Left ventricle myocardium inferior (tissue), 1 donor: ENCODE measurements around the gene MAML2. TPM values are rescaled to one million over a fixed set of nuclear protein-coding genes. Genes with fewer than 3 reads are reported as not detected.

ENCODE experiments used
- DNase-seq: peaks from one replicate; pipeline ENCODE4 v3.0.0-alpha.2; 2020
- H3K27ac ChIP-seq: fragments of 200-600 bp; replicated peaks from 2 replicates; pipeline ENCODE4 v1.8.0; 2021
- H3K27me3 ChIP-seq: fragments of 200-600 bp; 2 replicates; pipeline ENCODE4 v1.8.0; 2021; ENCODE audit warnings: low read depth
- H3K36me3 ChIP-seq: fragments of 200-600 bp; 2 replicates; pipeline ENCODE4 v1.8.0; 2021
- H3K4me1 ChIP-seq: fragments of 200-600 bp; 2 replicates; pipeline ENCODE4 v1.8.0; 2021
- H3K4me3 ChIP-seq: fragments of 200-600 bp; 2 replicates; pipeline ENCODE4 v1.8.0; 2021; ENCODE audit warnings: mild to moderate bottlenecking, moderate library complexity
- H3K9me3 ChIP-seq: fragments of 200-600 bp; replicated peaks from 2 replicates; pipeline ENCODE4 v1.8.0; 2021
- CTCF ChIP-seq: fragments of 200-600 bp; IDR thresholded peaks from 2 replicates; pipeline ENCODE4 v1.8.0; 2021; ENCODE audit warnings: antibody characterized with exemption, mild to moderate bottlenecking, borderline replicate concordance
- intact Hi-C: fragments of 100-400 bp; cut with micrococcal nuclease; formaldehyde crosslinking; loops from one replicate; pipeline ENCODE4 v1.11.0; 2022
- total RNA-seq: library from RNA; stranded (reverse); fragmentation: NEBNext Ultra II Directional; extraction: Animal tissue kit (Norgen Biotek cat#: 25700); gene quantifications from one replicate; pipeline ENCODE4 v1.2.1, GENCODE V29; 2021
- donor health status: DM: no; HTN: yes; CAD: no; lungs with severe emphysema.

Gene MAML2
- total RNA-seq, 1 donor from 2014 or later = 4.5 TPM

DNA sequence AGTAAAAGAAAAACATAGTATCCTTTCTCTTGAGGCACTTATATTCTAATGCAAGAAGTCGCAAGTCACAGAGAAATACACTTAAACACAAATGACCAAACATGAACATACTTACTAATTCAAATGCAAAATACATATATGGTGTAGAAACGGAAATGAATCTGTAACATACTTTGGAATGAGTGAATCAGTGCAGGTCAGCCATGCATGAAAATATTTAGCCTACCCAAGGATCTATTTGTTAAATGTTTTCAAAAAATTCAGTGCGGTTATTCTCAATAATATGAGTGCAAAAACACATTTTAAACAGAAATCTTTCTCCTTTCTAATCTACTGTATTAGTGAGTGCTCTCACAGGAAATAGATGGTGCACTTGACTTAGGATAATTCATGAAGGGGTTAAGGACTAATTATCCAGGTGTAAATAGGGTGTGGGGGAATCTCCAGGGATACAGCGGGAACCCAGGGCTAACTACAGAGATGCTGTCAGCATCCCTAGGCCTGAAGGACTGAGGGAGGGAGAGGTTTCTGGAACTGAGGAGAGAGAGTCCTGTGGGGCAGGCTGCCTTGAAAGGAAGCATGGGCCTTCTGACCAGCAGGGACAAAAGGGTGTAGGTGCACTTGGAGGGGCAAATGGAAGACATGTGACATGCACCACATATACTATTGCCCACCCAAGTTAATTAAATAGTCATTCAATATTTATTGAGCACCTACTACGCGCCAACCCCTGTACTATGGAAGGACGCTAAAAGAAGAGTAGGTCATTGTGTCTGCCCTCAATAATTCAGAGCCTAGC, 139.2 kb downstream of the MAML2 start:
- Histone ChIP-seq H3K27ac (no peak overlapping the region), H3K4me3 (no peak overlapping the region), H3K9me3 (no peaks in the 10 kb centered on the region), H3K27me3 (no peaks in the 10 kb centered on the region), H3K4me1 (peaks cover 48% of the 10 kb centered on the region), H3K36me3 (no peaks in the 10 kb centered on the region)
- intact Hi-C loops = no loop called here
- no peak for DNase-seq
- no peak for TF ChIP-seq CTCF

DNA sequence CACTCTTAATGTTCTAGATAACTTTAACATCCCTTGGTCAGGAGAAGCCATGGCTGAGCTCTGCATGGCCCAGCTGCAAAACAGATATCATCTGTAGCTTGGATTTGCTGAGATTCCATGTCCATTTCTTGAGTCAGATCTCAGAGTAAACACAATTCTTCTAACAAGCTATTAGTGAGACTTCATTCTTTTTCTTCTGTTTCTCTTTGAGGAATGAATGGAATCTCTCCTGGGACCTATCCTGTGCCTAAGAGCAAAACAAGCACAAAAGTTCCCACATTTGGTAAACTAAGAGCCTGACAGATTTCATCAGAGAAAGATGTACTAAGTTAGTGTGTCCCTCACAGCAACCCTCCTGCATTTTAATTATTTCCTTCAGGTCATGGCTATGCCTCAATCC, 142.8 kb downstream of the MAML2 start:
- no peaks in the 10 kb centered on the region for H3K9me3 ChIP-seq
- no peak for DNase-seq
- H3K4me1 ChIP-seq = peaks cover 20% of the 10 kb centered on the region
- no peak overlapping the region for H3K4me3 ChIP-seq
- intact Hi-C loops = no loop called here
- TF ChIP-seq CTCF = no peak
- H3K36me3 ChIP-seq = no peaks in the 10 kb centered on the region
- H3K27ac ChIP-seq = peak overlapping the region; percentile 62
- no peaks in the 10 kb centered on the region for H3K27me3 ChIP-seq

GRCh38 chr11:96199563-96200025, 143.4 kb downstream of the MAML2 start:
- DNase-seq = no peak
- Histone ChIP-seq H3K4me3 (no peak overlapping the region), H3K9me3 (no peaks in the 10 kb centered on the region), H3K27ac (peak overlapping the region; percentile 62), H3K36me3 (no peaks in the 10 kb centered on the region), H3K27me3 (no peaks in the 10 kb centered on the region), H3K4me1 (peaks cover 23% of the 10 kb centered on the region)
- intact Hi-C loops = no loop called here
- TF ChIP-seq CTCF = no peak

DNA sequence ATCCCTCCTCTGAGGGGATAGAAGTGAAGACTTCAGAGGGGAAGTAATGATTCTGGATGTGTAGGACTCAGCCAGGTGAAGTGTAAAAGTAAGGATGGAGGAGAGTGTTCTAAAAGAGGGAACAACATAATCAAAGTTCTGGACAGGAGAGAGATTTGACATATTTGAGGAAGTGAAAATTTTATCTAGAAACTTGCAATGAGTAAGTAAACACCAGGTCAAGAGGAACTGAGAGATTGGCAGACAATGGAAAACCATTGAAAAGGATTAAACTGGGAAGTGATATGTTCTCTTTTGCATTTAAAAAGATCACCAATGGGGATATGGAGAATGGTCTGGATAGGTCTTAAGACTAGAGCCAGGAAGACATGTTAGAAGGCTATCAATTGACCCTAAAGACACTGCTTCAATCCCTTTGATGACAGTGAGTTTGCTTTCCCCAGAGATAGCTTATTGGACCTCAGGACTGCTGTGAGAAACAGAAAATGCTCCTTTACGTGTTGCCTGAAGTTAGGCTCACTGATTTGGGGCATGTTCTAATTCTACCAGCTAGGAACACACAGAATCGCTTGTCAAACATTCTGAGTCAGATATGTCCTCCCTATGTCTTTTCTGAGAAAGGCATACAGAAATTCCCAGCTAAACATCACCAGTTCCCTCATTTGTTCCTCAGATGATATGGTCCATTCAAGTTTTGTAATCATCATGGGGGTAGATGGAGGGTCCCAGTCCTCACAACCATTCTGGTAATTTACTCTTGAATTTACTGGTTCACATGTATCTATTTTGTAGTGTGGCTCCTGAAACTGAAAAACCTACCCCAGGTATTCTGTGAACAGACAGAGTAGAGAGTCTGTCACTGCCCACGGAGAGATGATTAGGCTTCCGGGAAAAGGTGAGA, 144.9 kb downstream of the MAML2 start:
- H3K9me3 ChIP-seq = no peaks in the 10 kb centered on the region
- TF ChIP-seq CTCF = no peak
- no peak for DNase-seq
- no peak overlapping the region for H3K4me3 ChIP-seq
- peaks cover 37% of the 10 kb centered on the region for H3K4me1 ChIP-seq
- no peaks in the 10 kb centered on the region for H3K27me3 ChIP-seq
- peak overlapping the region; percentile 20 for H3K27ac ChIP-seq
- H3K36me3 ChIP-seq = no peaks in the 10 kb centered on the region
- intact Hi-C loops = no loop called here

DNA sequence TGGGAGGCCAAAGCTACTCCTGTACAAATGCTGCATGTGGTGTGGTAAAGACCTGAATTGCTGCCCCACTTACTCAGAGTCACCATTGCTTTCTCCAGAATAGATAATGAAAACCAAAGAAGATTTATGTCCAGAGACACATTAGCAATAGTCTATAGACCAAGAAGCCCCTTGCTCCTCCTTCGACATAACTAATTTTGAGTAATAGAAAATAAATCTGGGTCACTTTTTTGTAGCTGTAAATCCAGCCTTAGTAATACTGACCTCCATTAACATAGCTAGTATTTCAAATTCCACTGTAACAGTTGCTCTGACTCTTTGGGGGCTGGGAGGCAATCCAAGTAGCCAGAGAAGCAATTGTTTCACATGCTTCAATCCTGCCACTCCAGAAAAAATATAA, 145.9 kb downstream of the MAML2 start:
- Histone ChIP-seq H3K27me3 (no peaks in the 10 kb centered on the region), H3K4me1 (peaks cover 37% of the 10 kb centered on the region), H3K36me3 (no peaks in the 10 kb centered on the region), H3K4me3 (no peak overlapping the region), H3K27ac (no peak overlapping the region), H3K9me3 (no peaks in the 10 kb centered on the region)
- no peak for DNase-seq
- no peak for TF ChIP-seq CTCF
- intact Hi-C loops = no loop called here
